Liver (tissue), 9 donors: ENCODE measurements around the gene OR2W3. TPM values are rescaled to one million over a fixed set of nuclear protein-coding genes. Genes with fewer than 3 reads are reported as not detected.

ENCODE experiments used
- DNase-seq: peaks from one replicate; pipeline ENCODE4 v3.0.0-alpha.2; 2017; ENCODE audit warnings: low spot score
- H3K27ac ChIP-seq, 2 donors: one replicate each; pipeline ENCODE4 v1.7.0; 2013; ENCODE audit warnings: inconsistent platforms in 2 of 2, low read length in 2 of 2, control low read depth in 1 of 2, low read depth in 1 of 2, mild to moderate bottlenecking in 1 of 2
- H3K27me3 ChIP-seq, 4 donors: one replicate each; pipeline versions ENCODE4 v1.6.1 to v1.7.0; 2013; ENCODE audit warnings: low read length in 3 of 4, inconsistent platforms in 1 of 4, mild to moderate bottlenecking in 1 of 4, moderate library complexity in 1 of 4; ENCODE audit not compliant: control insufficient read depth in 4 of 4, insufficient read depth in 4 of 4
- H3K36me3 ChIP-seq, 4 donors: one replicate each; pipeline versions ENCODE4 v1.6.1 to v1.7.0; 2013; ENCODE audit warnings: low read length in 3 of 4, mild to moderate bottlenecking in 3 of 4, low read depth in 1 of 4, moderate library complexity in 1 of 4; ENCODE audit not compliant: control insufficient read depth in 4 of 4, insufficient read depth in 3 of 4
- H3K4me1 ChIP-seq, 4 donors: one replicate each; pipeline versions ENCODE4 v1.6.1 to v1.7.0; 2013; ENCODE audit warnings: low read length in 3 of 4, mild to moderate bottlenecking in 3 of 4, moderate library complexity in 1 of 4; ENCODE audit not compliant: control insufficient read depth in 4 of 4, insufficient read depth in 4 of 4
- H3K4me3 ChIP-seq, 3 donors: one replicate each; pipeline versions ENCODE4 v1.6.1 to v1.7.0; 2013; ENCODE audit warnings: low read length in 3 of 3, control low read depth in 1 of 3, low read depth in 1 of 3, mild to moderate bottlenecking in 1 of 3
- H3K9ac ChIP-seq, 2 donors: one replicate each; pipeline ENCODE4 v1.7.0; 2013; ENCODE audit warnings: low read length in 2 of 2, mild to moderate bottlenecking in 2 of 2, moderate library complexity in 2 of 2, control low read depth in 1 of 2, low read depth in 1 of 2
- H3K9me3 ChIP-seq, 4 donors: one replicate each; pipeline versions ENCODE4 v1.6.1 to v1.7.0; 2013; ENCODE audit warnings: low read length in 3 of 4; ENCODE audit not compliant: control insufficient read depth in 4 of 4
- ATF3 ChIP-seq: IDR thresholded peaks from 2 replicates; pipeline ENCODE4 v1.6.1; 2016; ENCODE audit warnings: antibody characterized with exemption
- CTCF ChIP-seq: fragments of 150-350 bp; IDR thresholded peaks from 2 replicates; pipeline ENCODE4 v1.5.1; 2017; ENCODE audit warnings: improper control_type of control experiment, low read depth, low read length; ENCODE audit not compliant: missing input control
- FOXA1 ChIP-seq: IDR thresholded peaks from 2 replicates; pipeline ENCODE4 v1.6.1; 2016; ENCODE audit warnings: antibody characterized with exemption
- FOXA2 ChIP-seq: IDR thresholded peaks from 2 replicates; pipeline ENCODE4 v1.6.1; 2016; ENCODE audit warnings: antibody characterized with exemption
- GABPA ChIP-seq, 2 donors: IDR thresholded peaks in 1 of 2; conservative IDR thresholded peaks in 1 of 2; 2 replicates each; pipeline ENCODE4 v1.6.1; 2016; ENCODE audit warnings: antibody characterized with exemption in 2 of 2, mild to moderate bottlenecking in 1 of 2, moderate library complexity in 1 of 2
- HNF4A ChIP-seq, 2 donors: conservative IDR thresholded peaks; 2 replicates each; pipeline ENCODE4 v1.6.1; 2016; ENCODE audit warnings: antibody characterized with exemption in 2 of 2, mild to moderate bottlenecking in 2 of 2
- HNF4G ChIP-seq: IDR thresholded peaks from 2 replicates; pipeline ENCODE4 v1.6.1; 2016; ENCODE audit warnings: antibody characterized with exemption
- JUND ChIP-seq, 2 donors: IDR thresholded peaks; 2 replicates each; pipeline ENCODE4 v1.6.1; 2016; ENCODE audit warnings: antibody characterized with exemption in 2 of 2
- MAX ChIP-seq: IDR thresholded peaks from 2 replicates; pipeline ENCODE4 v1.6.1; 2016; ENCODE audit warnings: antibody characterized with exemption
- NR2F2 ChIP-seq: IDR thresholded peaks from 2 replicates; pipeline ENCODE4 v1.6.1; 2016; ENCODE audit warnings: antibody characterized with exemption
- RAD21 ChIP-seq, 2 donors: IDR thresholded peaks; 2 replicates each; pipeline ENCODE4 v1.6.1; 2016; ENCODE audit warnings: antibody characterized with exemption in 2 of 2, mild to moderate bottlenecking in 2 of 2
- RXRA ChIP-seq, 2 donors: IDR thresholded peaks; 2 replicates each; pipeline ENCODE4 v1.6.1; 2017 to 2018; ENCODE audit warnings: antibody characterized with exemption in 2 of 2, mild to moderate bottlenecking in 1 of 2
- SP1 ChIP-seq: IDR thresholded peaks from 2 replicates; pipeline ENCODE4 v1.6.1; 2018; ENCODE audit warnings: antibody characterized with exemption, mild to moderate bottlenecking
- ZBTB33 ChIP-seq: IDR thresholded peaks from 2 replicates; pipeline ENCODE4 v1.6.1; 2016; ENCODE audit warnings: antibody characterized with exemption
- WGBS: extraction: QIAGEN DNeasy Blood & Tissue Kit; methylation state at CpG from one replicate; pipeline ENCODE4 v1.1.7; 2013; 5-methylcytosine and 5-hydroxymethylcytosine counted together
- polyA plus RNA-seq, 2 donors: library from polyadenylated mRNA; stranded (reverse) in 1 of 2; unstranded in 1 of 2; fragments of 200-250 nt in 1 of 2; fragments of >200 nt in 1 of 2; fragmentation: Nextera tagmentation in 1 of 2; extraction: Ambion mirVana in 1 of 2; gene quantifications; one replicate each; pipeline versions ENCODE4 v1.2.1 to v1.2.3, GENCODE V29; 2013 to 2015
- total RNA-seq, 2 donors: library from RNA; depleted of rRNA; stranded (reverse); fragments of >200 nt; gene quantifications; one replicate each; pipeline ENCODE4 v1.2.3, GENCODE V29; 2014
- donor health status: healthy.
- donor health status: healthy.
- donor health status: healthy.
- donor health status: healthy.
- donor health status: healthy.

The OR2W3 gene
- total and polyA plus RNA-seq, 4 donors: 13.4 TPM; not detected in 3

- Histone ChIP-seq H3K9ac (no peak within 1 kb of the TSS), H3K27me3 (no peaks in the 10 kb centered on the region), H3K27ac (no peak within 1 kb of the TSS), H3K36me3 (no peaks in the 10 kb centered on the region), H3K4me3 (no peak within 1 kb of the TSS), H3K9me3 (no peaks in the 10 kb centered on the region), H3K4me1 (no peaks in the 10 kb centered on the region)
- no peak for DNase-seq
- TF ChIP-seq JUND (IDR thresholded peaks at IDR 0.05): no peak
- TF ChIP-seq GABPA (IDR thresholded peaks at IDR 0.05 in 1 of 2, conservative IDR thresholded peaks at IDR 0.05 in 1 of 2): no peak
- no peak for TF ChIP-seq MAX
- no peak for TF ChIP-seq FOXA1
- TF ChIP-seq HNF4G: no peak
- TF ChIP-seq FOXA2: no peak
- TF ChIP-seq RAD21 (IDR thresholded peaks at IDR 0.05): no peak
- TF ChIP-seq ZBTB33: no peak
- no peak for TF ChIP-seq HNF4A (conservative IDR thresholded peaks at IDR 0.05)
- TF ChIP-seq SP1: no peak
- TF ChIP-seq CTCF: no peak
- no peak for TF ChIP-seq RXRA (IDR thresholded peaks at IDR 0.05)
- TF ChIP-seq NR2F2: no peak
- WGBS: 88% methylated on average over 9 of the region's 9 CpGs
Measured at GRCh38 chr1:247924868-247925267, 29.5 kb downstream of the OR2W3 start, which contains the start of gene OR2AJ1. Gene OR2AJ1, plus strand, starts transcription at chr1:247924889. Its CDS starts 8,880 bp downstream, at chr1:247933769.

GRCh38 chr1:247933989-247934388, 38.6 kb downstream of the OR2W3 start:
- WGBS: 93% methylated on average over 8 of the region's 8 CpGs
- TF ChIP-seq SP1 (no peak), RAD21 (IDR thresholded peaks at IDR 0.05) (no peak), JUND (IDR thresholded peaks at IDR 0.05) (no peak), HNF4A (conservative IDR thresholded peaks at IDR 0.05) (no peak)
- no peaks in the 10 kb centered on the region for H3K4me1 ChIP-seq
- H3K27me3 ChIP-seq: no peaks in the 10 kb centered on the region
- peaks cover 0 to 10% (median 0%) of the 10 kb centered on the region in 4 donors for H3K9me3 ChIP-seq
- DNase-seq: no peak
- no peaks in the 10 kb centered on the region for H3K36me3 ChIP-seq
- no peak overlapping the region for H3K4me3 ChIP-seq
- no peak overlapping the region for H3K9ac ChIP-seq
- H3K27ac ChIP-seq: no peak overlapping the region

GRCh38 chr1:247935781-247936180, 40.4 kb downstream of the OR2W3 start:
- DNase-seq: no peak
- Histone ChIP-seq H3K36me3 (no peaks in the 10 kb centered on the region), H3K4me3 (no peak overlapping the region), H3K4me1 (no peaks in the 10 kb centered on the region), H3K9me3 (peaks cover 0 to 10% (median 0%) of the 10 kb centered on the region in 4 donors), H3K27me3 (no peaks in the 10 kb centered on the region), H3K27ac (no peak overlapping the region), H3K9ac (no peak overlapping the region)
- TF ChIP-seq ZBTB33 (no peak), FOXA1 (no peak), RXRA (IDR thresholded peaks at IDR 0.05) (no peak), FOXA2 (no peak), ATF3 (no peak)
- WGBS: 91% methylated on average over 9 of the region's 9 CpGs
